Uterus (tissue), 2 donors: Measurements from ENCODE around the gene LCT.

ENCODE experiments used
- POLR2A ChIP-seq, 2 donors: fragments of 450-650 bp; IDR thresholded peaks; one replicate each; pipeline ENCODE4 v1.6.1; 2016; ENCODE audit warnings: antibody characterized with exemption in 2 of 2, mild to moderate bottlenecking in 1 of 2, moderate library complexity in 1 of 2
- TF ChIP-seq, protein P1 (sequence below), 4 experiments: fragments of 200-600 bp in 2 of 4; fragments of 450-650 bp in 2 of 4; sonication (generic) in 2 of 4; IDR thresholded peaks; one replicate each; pipeline ENCODE4 v1.5.1; 2016 to 2019; ENCODE audit warnings: antibody characterized with exemption in 4 of 4, mild to moderate bottlenecking in 2 of 4, moderate library complexity in 1 of 4

DNA sequence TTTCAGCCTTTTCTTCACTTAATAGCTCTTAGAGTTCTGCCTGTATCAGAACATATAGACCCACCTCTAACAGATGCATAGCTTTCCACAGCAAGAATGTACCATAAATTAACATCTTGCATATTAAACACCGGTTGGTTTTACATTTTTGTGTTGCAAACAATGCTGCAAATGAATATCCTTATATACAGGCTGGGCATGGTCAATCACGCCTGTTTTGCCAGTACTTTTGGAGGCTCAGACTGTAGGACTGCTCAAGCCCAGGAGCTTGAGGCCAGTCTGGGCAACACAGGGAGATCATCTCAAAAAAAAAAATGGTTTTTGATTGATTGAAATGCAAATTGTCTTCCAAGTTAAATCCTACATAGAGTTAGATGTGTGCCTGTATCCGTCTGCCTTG is 1.5 kb upstream of the LCT start:
- TF ChIP-seq, protein P1, sequence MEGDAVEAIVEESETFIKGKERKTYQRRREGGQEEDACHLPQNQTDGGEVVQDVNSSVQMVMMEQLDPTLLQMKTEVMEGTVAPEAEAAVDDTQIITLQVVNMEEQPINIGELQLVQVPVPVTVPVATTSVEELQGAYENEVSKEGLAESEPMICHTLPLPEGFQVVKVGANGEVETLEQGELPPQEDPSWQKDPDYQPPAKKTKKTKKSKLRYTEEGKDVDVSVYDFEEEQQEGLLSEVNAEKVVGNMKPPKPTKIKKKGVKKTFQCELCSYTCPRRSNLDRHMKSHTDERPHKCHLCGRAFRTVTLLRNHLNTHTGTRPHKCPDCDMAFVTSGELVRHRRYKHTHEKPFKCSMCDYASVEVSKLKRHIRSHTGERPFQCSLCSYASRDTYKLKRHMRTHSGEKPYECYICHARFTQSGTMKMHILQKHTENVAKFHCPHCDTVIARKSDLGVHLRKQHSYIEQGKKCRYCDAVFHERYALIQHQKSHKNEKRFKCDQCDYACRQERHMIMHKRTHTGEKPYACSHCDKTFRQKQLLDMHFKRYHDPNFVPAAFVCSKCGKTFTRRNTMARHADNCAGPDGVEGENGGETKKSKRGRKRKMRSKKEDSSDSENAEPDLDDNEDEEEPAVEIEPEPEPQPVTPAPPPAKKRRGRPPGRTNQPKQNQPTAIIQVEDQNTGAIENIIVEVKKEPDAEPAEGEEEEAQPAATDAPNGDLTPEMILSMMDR (IDR thresholded peaks at IDR 0.05) = no peak
- TF ChIP-seq POLR2A (IDR thresholded peaks at IDR 0.05) = no peak
